GM21381 (cell line): Measurements from ENCODE around the gene PPP3CA.

Experiments
- ATAC-seq: cut with Tn5 transposase; IDR thresholded peaks from one replicate; pipeline ENCODE4 v1.9.1; 2021; ENCODE audit warnings: mild to moderate bottlenecking, moderate library complexity; ENCODE audit not compliant: unreplicated experiment

Gene PPP3CA

GRCh38 chr4:101289306-101289705 lies 58.0 kb downstream of the PPP3CA start:
- ATAC-seq = no peak

GRCh38 chr4:101288365-101289145 lies 58.8 kb downstream of the PPP3CA start:
- no peak for ATAC-seq

GRCh38 chr4:101287324-101287723 lies 60.0 kb downstream of the PPP3CA start:
- no peak for ATAC-seq

GRCh38 chr4:101286663-101287062 lies 60.7 kb downstream of the PPP3CA start:
- no peak for ATAC-seq

- ATAC-seq = no peak
Measured at GRCh38 chr4:101285985-101286384, 61.3 kb downstream of the PPP3CA start.

- no peak for ATAC-seq
Measured at GRCh38 chr4:101284546-101284945, 62.8 kb downstream of the PPP3CA start.

GRCh38 chr4:101283434-101283833 lies 63.9 kb downstream of the PPP3CA start:
- ATAC-seq = no peak

GRCh38 chr4:101282076-101282844 lies 65.1 kb downstream of the PPP3CA start:
- no peak for ATAC-seq

- no peak for ATAC-seq
Measured at GRCh38 chr4:101280866-101281600, 66.3 kb downstream of the PPP3CA start.

- ATAC-seq = peak; percentile 71
Measured at GRCh38 chr4:101279377-101279871, 67.9 kb downstream of the PPP3CA start.

- no peak for ATAC-seq
Measured at GRCh38 chr4:101277671-101278070, 69.7 kb downstream of the PPP3CA start.

- no peak for ATAC-seq
Measured at GRCh38 chr4:101276661-101277060, 70.7 kb downstream of the PPP3CA start.

GRCh38 chr4:101274888-101275752 lies 72.2 kb downstream of the PPP3CA start:
- no peak for ATAC-seq

GRCh38 chr4:101271516-101271915 lies 75.8 kb downstream of the PPP3CA start:
- no peak for ATAC-seq

- ATAC-seq = no peak
Measured at GRCh38 chr4:101269682-101270081, 77.6 kb downstream of the PPP3CA start.

- no peak for ATAC-seq
Measured at GRCh38 chr4:101265816-101266172, 81.5 kb downstream of the PPP3CA start.

- ATAC-seq = no peak
Measured at GRCh38 chr4:101264993-101265815, 82.1 kb downstream of the PPP3CA start.

- ATAC-seq = no peak
Measured at GRCh38 chr4:101264512-101264911, 82.8 kb downstream of the PPP3CA start.

GRCh38 chr4:101262683-101263082 lies 84.6 kb downstream of the PPP3CA start:
- ATAC-seq = no peak

GRCh38 chr4:101259876-101260275 lies 87.5 kb downstream of the PPP3CA start:
- ATAC-seq = peak; percentile 95
